ENCODE data around the gene DOCK10.
"Not testable (repeated sequence)": the region's sequence is repeated elsewhere in the genome, so short reads cannot be mapped to it uniquely, and the experiment has no call there.

Gene DOCK10

GRCh38 chr2:224925061-224925809 is 117.0 kb downstream of the DOCK10 start:
- no peak for DNase-seq

- DNase-seq, result no peak
Measured at GRCh38 chr2:224924631-224925030, 117.6 kb downstream of the DOCK10 start.

- peak in 3 of 58 donors; percentile 15 to 39 (median 21) for DNase-seq
Measured at GRCh38 chr2:224922142-224922727, 120.0 kb downstream of the DOCK10 start.

- DNase-seq, result no peak
Measured at GRCh38 chr2:224919472-224920110, 122.7 kb downstream of the DOCK10 start.

- no peak for DNase-seq
Measured at GRCh38 chr2:224918626-224919471, 123.4 kb downstream of the DOCK10 start.

GRCh38 chr2:224917246-224917645 is 125.0 kb downstream of the DOCK10 start:
- not testable (repeated sequence) for DNase-seq

- DNase-seq, result no peak
Measured at GRCh38 chr2:224915136-224915535, 127.1 kb downstream of the DOCK10 start.

- no peak for DNase-seq
Measured at GRCh38 chr2:224910574-224910925, 131.7 kb downstream of the DOCK10 start.

GRCh38 chr2:224909885-224910573 is 132.2 kb downstream of the DOCK10 start:
- peak in 3 of 58 donors; percentile 11 to 42 (median 12) for DNase-seq

- DNase-seq, result no peak
Measured at GRCh38 chr2:224908818-224909217, 133.4 kb downstream of the DOCK10 start.

GRCh38 chr2:224904381-224904780 is 137.9 kb downstream of the DOCK10 start:
- no peak for DNase-seq

GRCh38 chr2:224903621-224904020 is 138.6 kb downstream of the DOCK10 start:
- DNase-seq, result no peak

- no peak for DNase-seq
Measured at GRCh38 chr2:224901121-224901676, 141.1 kb downstream of the DOCK10 start.

- no peak for DNase-seq
Measured at GRCh38 chr2:224895377-224895776, 146.9 kb downstream of the DOCK10 start.

GRCh38 chr2:224894356-224894755 is 147.9 kb downstream of the DOCK10 start:
- DNase-seq, result peak in 1 of 58 donors; percentile 52

GRCh38 chr2:224893848-224894247 is 148.4 kb downstream of the DOCK10 start:
- no peak for DNase-seq

GRCh38 chr2:224892574-224893204 is 149.6 kb downstream of the DOCK10 start:
- no peak for DNase-seq

- DNase-seq, result no peak
Measured at GRCh38 chr2:224890372-224890771, 151.9 kb downstream of the DOCK10 start.

- no peak for DNase-seq
Measured at GRCh38 chr2:224887141-224887540, 155.1 kb downstream of the DOCK10 start.
